Neuronal stem cell (in vitro differentiated cells): ENCODE measurements around the gene PTCD2.

Experiments
- DNase-seq: peaks from one replicate; pipeline ENCODE4 v3.0.0-alpha.2; 2013; ENCODE audit warnings: low spot score
- H2AFZ ChIP-seq: one replicate; pipeline ENCODE4 v1.6.1; 2013; ENCODE audit warnings: mild to moderate bottlenecking, low read length, inconsistent platforms
- H2AK5ac ChIP-seq: 2 replicates; pipeline ENCODE4 v1.6.1; 2013; ENCODE audit warnings: low read depth, mild to moderate bottlenecking, inconsistent platforms, low read length, moderate library complexity, mixed read lengths
- H2BK120ac ChIP-seq: 2 replicates; pipeline ENCODE4 v1.6.1; 2013; ENCODE audit warnings: low read depth, mild to moderate bottlenecking, inconsistent platforms, low read length, moderate library complexity, mixed read lengths
- H2BK12ac ChIP-seq: one replicate; pipeline ENCODE4 v1.6.1; 2013; ENCODE audit warnings: low read length, inconsistent platforms
- H2BK15ac ChIP-seq: 2 replicates; pipeline ENCODE4 v1.6.1; 2013; ENCODE audit warnings: mild to moderate bottlenecking, low read length, inconsistent platforms, mixed read lengths
- H2BK5ac ChIP-seq: one replicate; pipeline ENCODE4 v1.6.1; 2013; ENCODE audit warnings: inconsistent platforms, mild to moderate bottlenecking, low read length, moderate library complexity
- H3K14ac ChIP-seq: one replicate; pipeline ENCODE4 v1.6.1; 2013; ENCODE audit warnings: low read length, inconsistent platforms
- H3K18ac ChIP-seq: 2 replicates; pipeline ENCODE4 v1.6.1; 2013; ENCODE audit warnings: low read length, inconsistent platforms
- H3K23ac ChIP-seq: 2 replicates; pipeline ENCODE4 v1.6.1; 2013; ENCODE audit warnings: low read depth, mild to moderate bottlenecking, mixed read lengths, low read length, inconsistent platforms; ENCODE audit not compliant: poor library complexity
- H3K27ac ChIP-seq: replicated peaks from 3 replicates; pipeline ENCODE4 v1.5.1; 2013; ENCODE audit warnings: low read length, inconsistent platforms
- H3K27me3 ChIP-seq, 3 experiments: 2 replicates each; pipeline ENCODE4 v1.6.1; 2013; ENCODE audit warnings: low read length in 3 of 3, mild to moderate bottlenecking in 2 of 3, inconsistent platforms in 1 of 3, low read depth in 1 of 3, mixed read lengths in 1 of 3, moderate library complexity in 1 of 3; ENCODE audit not compliant: control insufficient read depth in 3 of 3, insufficient read depth in 3 of 3
- H3K36me3 ChIP-seq, 2 donors: replicated peaks in 1 of 2; 2 replicates each; pipeline ENCODE4 v1.6.1; 2013; ENCODE audit warnings: low read length in 2 of 2; ENCODE audit not compliant: control insufficient read depth in 2 of 2, insufficient read depth in 2 of 2
- H3K4ac ChIP-seq: 2 replicates; pipeline ENCODE4 v1.6.1; 2013; ENCODE audit warnings: inconsistent platforms, mild to moderate bottlenecking, low read length, moderate library complexity
- H3K4me1 ChIP-seq, 2 donors: 1 replicate in 1 of 2; 2 replicates in 1 of 2; pipeline ENCODE4 v1.6.1; 2013; ENCODE audit warnings: low read length in 2 of 2, low read depth in 1 of 2; ENCODE audit not compliant: control insufficient read depth in 2 of 2, insufficient read depth in 1 of 2
- H3K4me2 ChIP-seq: one replicate; pipeline ENCODE4 v1.6.1; 2013; ENCODE audit warnings: mild to moderate bottlenecking, low read length, inconsistent platforms; ENCODE audit not compliant: insufficient read depth, poor library complexity, severe bottlenecking
- H3K4me3 ChIP-seq, 2 donors: 2 replicates each; pipeline ENCODE4 v1.5.1; 2013; ENCODE audit warnings: low read length in 2 of 2, mild to moderate bottlenecking in 2 of 2, inconsistent platforms in 1 of 2, moderate library complexity in 1 of 2
- H3K79me1 ChIP-seq: one replicate; pipeline ENCODE4 v1.6.1; 2013; ENCODE audit warnings: low read depth, mild to moderate bottlenecking, inconsistent platforms, low read length, moderate library complexity
- H3K9ac ChIP-seq: one replicate; pipeline ENCODE4 v1.6.1; 2013; ENCODE audit warnings: mild to moderate bottlenecking, low read depth, low read length, inconsistent platforms; ENCODE audit not compliant: poor library complexity
- H3K9me3 ChIP-seq, 2 donors: replicated peaks in 1 of 2; 2 replicates each; pipeline versions ENCODE3 to v1.6.1; 2013; ENCODE audit warnings: low read length in 2 of 2, mild to moderate bottlenecking in 2 of 2, inconsistent platforms in 1 of 2, low read depth in 1 of 2, mixed read lengths in 1 of 2, moderate library complexity in 1 of 2; ENCODE audit not compliant: control insufficient read depth in 2 of 2, insufficient read depth in 1 of 2
- H4K8ac ChIP-seq: one replicate; pipeline ENCODE4 v1.6.1; 2013; ENCODE audit warnings: low read depth, mild to moderate bottlenecking, inconsistent platforms, low read length, moderate library complexity
- H4K91ac ChIP-seq: one replicate; pipeline ENCODE4 v1.6.1; 2013; ENCODE audit warnings: low read length, low read depth, mild to moderate bottlenecking, inconsistent platforms; ENCODE audit not compliant: poor library complexity
- whole genome bisulfite sequencing, 2 donors: extraction: QIAGEN DNeasy Blood & Tissue Kit; methylation state at CpG; one replicate each; pipeline ENCODE4 v1.1.7; 2013; ENCODE audit warnings: missing lambda C conversion rate in 2 of 2, mixed read lengths in 1 of 2; ENCODE audit not compliant: insufficient read length in 2 of 2, insufficient replicate concordance in 1 of 2; ENCODE audit errors: extremely low coverage in 2 of 2; 5-methylcytosine and 5-hydroxymethylcytosine counted together

Gene PTCD2

GRCh38 chr5:72366324-72366976 lies 46.3 kb downstream of the PTCD2 start:
- no peak overlapping the region for H2BK5ac ChIP-seq
- H3K27ac ChIP-seq, result no peak overlapping the region
- H2AK5ac ChIP-seq, result no peak overlapping the region
- H3K36me3 ChIP-seq, result peaks cover 1 to 14% of the 10 kb centered on the region in 2 donors
- peak; percentile 61 for DNase-seq
- H3K27me3 ChIP-seq, result no peaks in the 10 kb centered on the region
- peaks cover 5 to 25% of the 10 kb centered on the region in 2 donors for H3K4me1 ChIP-seq
- whole genome bisulfite sequencing, 2 donors, result no CpG with 5 or more reads among the region's 7 CpGs
- H2AFZ ChIP-seq, result no peak overlapping the region
- no peak overlapping the region for H4K91ac ChIP-seq
- H4K8ac ChIP-seq, result no peak overlapping the region
- H3K14ac ChIP-seq, result no peak overlapping the region
- H2BK120ac ChIP-seq, result no peak overlapping the region
- H3K4me3 ChIP-seq, result no peak overlapping the region
- H2BK15ac ChIP-seq, result no peak overlapping the region
- no peaks in the 10 kb centered on the region for H3K79me1 ChIP-seq
- H3K4ac ChIP-seq, result no peak overlapping the region
- no peak overlapping the region for H2BK12ac ChIP-seq
- no peak overlapping the region for H3K23ac ChIP-seq
- no peak overlapping the region for H3K18ac ChIP-seq
- H3K9me3 ChIP-seq, result peaks cover 2 to 19% of the 10 kb centered on the region in 2 donors
- H3K9ac ChIP-seq, result no peak overlapping the region
- no peak overlapping the region for H3K4me2 ChIP-seq

- Histone ChIP-seq H2BK12ac (no peak overlapping the region), H3K18ac (no peak overlapping the region), H2BK15ac (no peak overlapping the region), H2BK5ac (no peak overlapping the region), H3K9ac (no peak overlapping the region), H3K4me1 (peaks cover 5 to 17% of the 10 kb centered on the region in 2 donors), H3K27ac (no peak overlapping the region), H3K23ac (no peak overlapping the region), H3K27me3 (no peaks in the 10 kb centered on the region), H3K4ac (no peak overlapping the region), H2BK120ac (no peak overlapping the region), H2AK5ac (no peak overlapping the region), H3K14ac (no peak overlapping the region), H3K36me3 (peaks cover 0 to under 1% of the 10 kb centered on the region in 2 donors), H4K91ac (no peak overlapping the region), H3K79me1 (no peaks in the 10 kb centered on the region), H4K8ac (no peak overlapping the region), H3K9me3 (peaks cover 2 to 6% of the 10 kb centered on the region in 2 donors), H3K4me2 (no peak overlapping the region), H3K4me3 (no peak overlapping the region), H2AFZ (no peak overlapping the region)
- no CpG with 5 or more reads among the region's 1 CpG for WGBS, 2 donors
- DNase-seq, result no peak
These were observed 48.1 kb downstream of the PTCD2 start for GRCh38 chr5:72368271-72368670.

GRCh38 chr5:72369301-72369700 lies 49.1 kb downstream of the PTCD2 start:
- Histone ChIP-seq H3K23ac (no peak overlapping the region), H2BK5ac (no peak overlapping the region)
- no CpG with 5 or more reads among the region's 1 CpG for WGBS, 2 donors

GRCh38 chr5:72369711-72370110 lies 49.5 kb downstream of the PTCD2 start:
- no peak overlapping the region for H2BK15ac ChIP-seq
- no peak overlapping the region for H2BK5ac ChIP-seq
- no peaks in the 10 kb centered on the region for H3K27me3 ChIP-seq
- H3K9ac ChIP-seq, result no peak overlapping the region
- no peaks in the 10 kb centered on the region for H3K36me3 ChIP-seq
- H2BK12ac ChIP-seq, result no peak overlapping the region
- no peak overlapping the region for H2BK120ac ChIP-seq
- H2AK5ac ChIP-seq, result no peak overlapping the region
- no peak overlapping the region for H3K4ac ChIP-seq
- WGBS, 2 donors, result no CpG with 5 or more reads among the region's 3 CpGs
- no peak overlapping the region for H3K18ac ChIP-seq
- no peak overlapping the region for H3K23ac ChIP-seq
- peaks cover 2 to 6% of the 10 kb centered on the region in 2 donors for H3K9me3 ChIP-seq
- no peak overlapping the region for H3K27ac ChIP-seq
- no peak overlapping the region for H2AFZ ChIP-seq
- H3K4me3 ChIP-seq, result no peak overlapping the region
- H3K79me1 ChIP-seq, result no peaks in the 10 kb centered on the region
- no peak overlapping the region for H4K91ac ChIP-seq
- H4K8ac ChIP-seq, result no peak overlapping the region
- H3K4me2 ChIP-seq, result no peak overlapping the region
- H3K4me1 ChIP-seq, result peaks cover 5 to 11% of the 10 kb centered on the region in 2 donors
- no peak overlapping the region for H3K14ac ChIP-seq
- no peak for DNase-seq

More at GRCh38 chr5:72369301-72369700, 49.1 kb downstream of the PTCD2 start:
- H3K4ac ChIP-seq, result no peak overlapping the region
- no peak overlapping the region for H2AK5ac ChIP-seq
- no peak overlapping the region for H2AFZ ChIP-seq
- H2BK120ac ChIP-seq, result no peak overlapping the region
- H4K91ac ChIP-seq, result no peak overlapping the region
- H3K4me2 ChIP-seq, result no peak overlapping the region
- no peak overlapping the region for H3K14ac ChIP-seq
- no peak overlapping the region for H3K18ac ChIP-seq
- no peak overlapping the region for H3K27ac ChIP-seq
- no peaks in the 10 kb centered on the region for H3K27me3 ChIP-seq
- H3K4me1 ChIP-seq, result peaks cover 5 to 15% of the 10 kb centered on the region in 2 donors
- DNase-seq, result no peak
- no peaks in the 10 kb centered on the region for H3K79me1 ChIP-seq
- no peak overlapping the region for H3K4me3 ChIP-seq
- peaks cover 2 to 6% of the 10 kb centered on the region in 2 donors for H3K9me3 ChIP-seq
- no peak overlapping the region for H4K8ac ChIP-seq
- H2BK15ac ChIP-seq, result no peak overlapping the region
- no peaks in the 10 kb centered on the region for H3K36me3 ChIP-seq
- H2BK12ac ChIP-seq, result no peak overlapping the region
- no peak overlapping the region for H3K9ac ChIP-seq
